HG02938 (cell line): ENCODE results near the gene SEC31A.
A peak's percentile ranks its signal among the peaks of the same experiment; 100 is the strongest.
"Not testable (repeated sequence)": the region's sequence is repeated elsewhere in the genome, so short reads cannot be mapped to it uniquely, and the experiment has no call there.

Experiments used
- ATAC-seq: cut with Tn5 transposase; IDR thresholded peaks from one replicate; pipeline ENCODE4 v1.9.1; 2021; ENCODE audit warnings: mild to moderate bottlenecking, moderate library complexity; ENCODE audit not compliant: unreplicated experiment

Gene SEC31A

DNA sequence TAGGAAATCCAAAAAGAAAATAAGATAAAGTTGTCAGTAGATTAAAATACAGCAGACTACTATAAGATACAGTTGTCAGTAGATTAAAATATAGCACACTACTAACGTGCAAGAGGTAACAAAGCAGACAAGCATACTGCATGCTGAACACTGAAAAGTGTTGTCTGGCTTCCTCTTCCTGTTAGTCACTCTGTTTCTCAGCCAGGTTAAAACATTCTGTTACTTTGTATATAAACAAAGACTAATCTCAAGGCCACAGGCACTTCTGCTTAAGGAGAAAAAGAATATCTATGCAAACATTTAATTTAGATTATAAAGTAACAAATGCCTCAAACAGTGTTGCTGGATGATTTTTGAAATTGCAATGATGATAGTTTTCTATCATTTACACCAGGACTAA lies 51.3 kb downstream of the SEC31A start:
- no peak for ATAC-seq

DNA sequence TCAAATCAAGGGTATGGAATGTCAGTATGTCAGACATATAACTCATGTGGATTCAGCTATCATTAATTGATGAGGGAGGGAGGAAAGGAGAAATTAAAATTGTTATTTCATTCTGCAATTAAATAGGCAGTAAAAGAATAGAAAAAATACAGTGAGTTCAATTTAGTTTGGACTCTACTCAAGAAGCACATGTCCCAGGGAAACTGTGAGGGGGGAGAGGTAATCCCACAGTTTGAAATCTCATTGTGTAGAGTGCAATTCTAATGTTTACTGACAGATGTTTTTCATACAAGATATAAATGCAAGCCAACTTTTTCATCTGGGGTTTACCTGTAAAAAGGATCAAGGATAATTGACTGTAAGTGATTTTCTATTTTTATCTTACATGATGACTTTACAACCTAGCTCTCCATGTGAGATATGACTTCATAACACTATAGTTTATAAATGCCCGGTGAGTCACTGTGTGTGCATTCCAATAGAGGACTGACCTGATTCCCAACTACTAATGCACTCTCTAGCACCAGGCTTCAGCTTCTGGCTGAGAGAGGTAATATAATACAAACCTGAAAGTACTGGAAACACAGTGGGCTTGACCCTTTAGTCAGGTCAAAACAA lies 57.1 kb downstream of the SEC31A start:
- no peak for ATAC-seq

DNA sequence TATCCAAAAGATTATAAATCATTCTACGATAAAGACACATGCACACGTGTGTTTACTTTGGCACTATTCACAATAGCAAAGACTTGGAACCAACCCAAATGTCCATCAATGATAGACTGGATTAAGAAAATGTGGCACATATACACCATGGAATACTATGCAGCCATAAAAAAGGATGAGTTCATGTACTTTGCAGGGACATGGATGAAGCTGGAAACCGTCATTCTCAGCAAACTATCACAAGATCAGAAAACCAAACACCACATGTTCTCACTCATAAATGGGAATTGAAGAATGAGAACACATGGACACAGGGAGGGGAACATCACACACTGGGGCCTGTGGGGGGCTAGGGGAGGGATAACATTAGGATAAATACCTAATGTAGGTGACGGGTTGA lies 57.9 kb downstream of the SEC31A start:
- not testable (repeated sequence) for ATAC-seq

DNA sequence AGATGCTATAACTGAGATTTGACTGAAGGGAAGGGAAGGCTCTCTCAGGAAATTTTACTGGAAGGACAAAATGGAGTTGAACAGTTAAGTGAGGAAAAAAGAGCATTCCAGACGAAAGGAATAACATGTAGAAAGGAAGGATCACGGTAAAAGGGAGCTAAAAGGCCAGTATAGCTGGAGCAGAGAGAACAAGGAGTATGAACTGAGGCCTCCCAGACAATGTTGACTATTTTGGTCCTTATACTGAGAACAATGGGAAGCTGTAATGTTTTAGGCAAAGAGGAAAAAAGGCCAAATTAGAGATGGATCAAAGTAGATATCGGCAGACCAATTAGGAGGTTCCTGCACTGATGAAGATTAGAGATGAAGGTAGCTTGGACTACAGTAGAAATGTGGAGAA lies 65.5 kb downstream of the SEC31A start:
- ATAC-seq = no peak

DNA sequence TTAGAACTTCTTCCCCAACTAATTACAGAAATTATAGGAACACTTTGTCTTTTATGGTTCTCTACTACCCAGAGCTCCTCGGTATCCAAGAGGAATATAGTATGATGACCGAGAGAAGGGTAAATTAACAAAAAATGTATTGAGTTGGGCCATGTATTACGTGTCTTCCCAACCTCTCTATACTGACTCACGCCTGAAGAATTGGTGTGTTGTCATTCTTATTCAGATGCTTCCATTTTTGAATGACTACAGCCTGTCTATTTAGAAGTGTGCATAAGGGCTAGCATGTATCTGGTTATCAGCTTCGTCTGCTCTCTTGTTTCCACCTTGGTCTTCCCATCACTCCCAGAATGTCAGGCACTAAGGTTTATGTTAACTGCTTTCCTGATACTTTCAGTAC lies 67.9 kb downstream of the SEC31A start:
- no peak for ATAC-seq

DNA sequence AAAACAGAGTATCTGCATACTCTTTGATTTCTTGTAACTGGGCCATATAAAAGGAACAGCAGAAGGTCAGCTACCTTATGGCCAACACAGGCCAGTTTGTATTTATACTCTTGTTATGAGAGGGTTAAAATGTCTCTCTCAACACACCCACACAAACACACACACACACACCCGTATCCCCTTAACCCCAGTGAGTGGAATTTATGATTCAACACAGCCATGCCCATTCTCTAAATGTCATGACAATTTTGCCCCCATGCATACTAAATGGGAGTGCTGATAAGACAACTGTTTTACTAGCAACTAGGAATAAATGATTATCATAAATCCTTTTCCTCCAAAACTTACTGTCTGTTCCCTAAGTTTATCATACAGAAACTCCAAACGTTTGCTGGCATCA lies 70.3 kb downstream of the SEC31A start:
- ATAC-seq = no peak

DNA sequence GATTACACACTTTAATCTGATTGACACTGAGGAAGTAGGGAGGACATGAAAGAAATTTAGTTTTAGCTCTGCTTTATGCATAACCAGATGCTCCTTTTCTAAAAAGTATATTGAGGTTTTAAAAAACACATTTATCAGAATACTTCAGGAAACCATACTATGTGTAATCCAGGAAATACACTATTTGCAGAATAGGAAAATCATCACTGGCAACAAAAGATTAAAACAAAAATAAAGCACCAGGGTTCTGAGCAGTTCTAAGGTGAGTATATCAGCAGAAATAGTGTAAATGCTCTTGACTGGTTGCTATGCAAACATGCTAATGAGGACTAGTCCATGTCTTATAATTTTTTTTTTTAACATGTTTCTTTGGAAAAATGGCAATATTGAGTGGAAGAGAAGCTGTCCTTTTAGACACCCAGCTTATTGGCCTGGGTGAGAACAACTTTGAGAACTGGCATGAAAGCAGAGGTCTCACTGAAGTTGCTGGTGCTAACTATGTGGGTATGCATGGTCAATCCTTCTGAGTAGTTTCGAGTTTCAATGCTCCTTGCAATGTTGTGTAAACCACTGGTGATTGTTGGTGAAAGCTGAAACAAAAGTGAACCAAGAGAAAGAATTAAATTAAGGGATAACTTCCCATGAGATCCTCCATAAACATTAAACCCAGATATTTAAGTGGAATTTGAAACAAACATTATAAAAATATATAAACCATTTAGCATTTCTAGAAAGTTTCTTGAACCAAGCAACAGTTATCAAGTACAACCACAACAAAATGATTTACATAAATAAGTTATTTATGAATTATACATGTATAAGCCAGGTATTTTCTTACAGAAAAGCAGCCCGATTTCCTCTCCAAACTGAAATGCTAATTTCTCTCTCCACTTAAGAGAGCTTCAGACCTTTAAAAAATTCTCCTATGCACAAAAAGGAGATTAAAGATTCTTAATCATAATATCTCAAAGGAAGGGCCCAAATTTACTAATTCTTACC lies 72.0 kb downstream of the SEC31A start:
- ATAC-seq = peak; percentile 70

DNA sequence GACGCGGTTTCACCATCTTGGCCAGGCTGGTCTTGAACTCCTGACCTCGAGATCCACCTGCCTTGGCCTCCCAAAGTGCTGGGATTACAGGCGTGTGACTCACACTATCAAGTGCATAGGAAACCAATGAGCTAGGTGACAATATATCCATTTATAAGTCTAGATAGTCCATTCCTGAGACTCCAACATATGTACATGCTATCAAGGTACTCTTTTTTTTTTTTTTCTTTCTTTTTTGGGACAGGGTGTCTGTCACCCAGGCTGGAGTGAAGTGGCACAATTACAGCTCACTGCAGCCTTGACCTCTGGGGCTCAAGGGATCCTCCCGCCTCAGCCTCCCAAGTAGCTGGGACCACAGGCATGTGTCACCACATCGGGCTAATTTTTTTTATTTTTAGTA lies 74.1 kb downstream of the SEC31A start:
- not testable (repeated sequence) for ATAC-seq

DNA sequence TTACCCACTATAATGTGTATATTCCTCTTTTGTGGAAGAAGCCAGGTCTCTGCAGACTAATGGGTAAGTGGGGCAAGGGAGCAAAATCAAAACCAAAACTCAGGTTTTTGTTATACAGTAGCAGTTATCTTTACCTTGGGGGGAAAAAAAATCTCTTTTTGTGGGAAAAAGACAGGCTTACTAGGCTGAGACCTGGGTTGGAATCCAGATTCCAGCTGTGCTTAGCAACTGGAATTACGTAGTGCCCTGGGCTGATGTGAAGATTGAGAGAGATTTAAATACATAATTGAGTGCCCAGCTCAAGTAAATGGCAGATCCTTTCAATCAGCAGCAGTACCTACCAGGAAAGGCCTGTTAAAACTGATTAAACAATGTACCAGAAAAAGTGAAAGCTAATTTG lies 76.9 kb downstream of the SEC31A start:
- no peak for ATAC-seq

DNA sequence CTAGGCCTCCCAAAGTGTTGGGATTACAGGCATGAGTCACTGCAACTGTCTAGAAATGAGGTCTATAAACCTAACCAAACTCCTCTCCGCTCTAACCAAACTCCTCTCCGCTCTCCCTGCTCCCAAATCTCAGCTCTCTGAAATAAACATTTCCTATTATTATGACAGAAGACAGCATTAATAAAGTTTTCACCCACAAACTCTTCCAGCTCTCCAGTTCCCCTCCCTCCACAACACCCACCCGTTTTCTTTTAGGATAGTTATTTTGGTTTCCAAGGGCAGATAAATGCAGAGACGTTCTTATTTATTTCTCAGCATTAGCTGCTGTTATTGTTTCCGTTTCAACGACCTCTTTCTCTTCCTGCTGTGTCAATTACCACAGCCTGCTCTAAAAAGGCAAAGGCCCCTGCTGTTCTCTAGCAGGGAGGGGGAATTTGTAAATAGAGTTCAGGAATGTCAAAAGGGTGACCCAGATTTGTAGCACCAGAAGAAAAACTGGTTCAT lies 79.1 kb downstream of the SEC31A start:
- no peak for ATAC-seq

DNA sequence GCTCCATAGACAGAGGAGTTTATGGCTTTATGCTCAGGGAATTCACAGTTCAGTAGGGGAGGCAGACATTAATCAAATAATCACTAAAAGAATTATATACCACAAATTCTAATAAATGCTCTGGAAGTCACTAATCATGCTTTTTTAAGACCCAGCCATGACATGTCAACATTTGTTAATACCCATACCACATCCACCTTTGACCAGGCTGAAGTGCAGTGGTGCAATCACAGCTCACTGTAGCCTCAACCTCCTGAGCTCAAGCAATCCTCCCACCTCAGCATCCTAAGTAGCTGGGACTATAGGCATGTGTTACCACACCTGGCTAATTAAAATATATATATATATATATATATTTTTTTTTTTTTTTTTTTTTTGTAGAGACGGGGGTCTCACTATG lies 79.6 kb downstream of the SEC31A start:
- no peak for ATAC-seq

DNA sequence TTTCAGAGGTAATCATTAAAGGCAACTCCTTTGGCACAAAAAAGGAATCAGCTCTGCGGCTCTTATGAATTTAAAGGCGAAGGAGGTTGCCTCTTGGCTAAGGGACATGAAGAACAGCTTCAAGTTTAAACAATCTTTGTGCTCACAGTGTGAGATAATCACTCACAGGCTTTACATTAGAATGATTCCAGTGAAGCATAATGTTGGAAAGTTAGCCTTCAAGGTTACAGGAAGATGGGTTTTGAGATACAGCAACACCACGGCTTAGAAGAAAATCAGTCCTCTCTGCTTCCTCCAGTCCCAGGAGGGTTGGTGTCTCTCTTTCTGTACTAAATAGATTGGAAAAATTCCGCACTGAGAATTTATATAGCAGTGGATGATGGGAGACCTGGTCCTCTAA lies 80.8 kb downstream of the SEC31A start:
- no peak for ATAC-seq

DNA sequence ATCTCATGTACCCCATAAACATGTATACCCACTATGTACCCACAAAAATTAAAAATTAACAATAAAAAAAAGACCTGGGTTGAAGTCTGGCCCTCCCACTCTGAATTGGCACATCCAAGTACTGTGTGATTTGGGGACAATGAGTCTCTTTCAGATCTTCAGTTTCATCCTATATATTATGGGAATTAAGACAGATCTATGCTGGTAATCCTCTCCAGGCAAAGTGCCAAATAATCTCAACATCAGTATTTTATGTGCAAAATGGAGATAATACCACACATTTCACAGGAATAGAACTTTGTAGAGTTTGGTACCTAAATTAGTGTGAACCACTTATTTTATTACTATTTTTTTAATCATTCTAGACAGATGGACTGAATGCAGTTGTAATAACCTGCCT lies 81.3 kb downstream of the SEC31A start:
- no peak for ATAC-seq

DNA sequence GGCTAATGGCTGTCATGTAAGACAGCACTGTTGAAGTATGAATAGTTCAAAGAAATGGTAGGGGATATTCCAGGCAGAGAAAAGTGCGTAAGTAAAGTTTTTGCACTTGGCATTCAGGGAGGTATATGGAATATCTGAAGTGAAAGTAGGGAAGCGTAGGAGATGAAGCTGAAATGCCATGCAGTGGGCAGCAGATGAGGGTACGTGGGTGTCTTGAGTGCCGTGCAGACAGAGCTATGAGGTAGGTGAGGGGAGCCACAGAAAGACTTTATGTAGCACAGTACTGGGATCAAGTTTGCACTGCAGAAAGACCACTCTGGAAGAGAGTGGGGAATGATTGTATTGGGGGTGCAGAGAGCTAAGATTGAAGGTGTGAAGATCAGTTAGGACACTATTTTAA lies 87.2 kb downstream of the SEC31A start:
- ATAC-seq = no peak

DNA sequence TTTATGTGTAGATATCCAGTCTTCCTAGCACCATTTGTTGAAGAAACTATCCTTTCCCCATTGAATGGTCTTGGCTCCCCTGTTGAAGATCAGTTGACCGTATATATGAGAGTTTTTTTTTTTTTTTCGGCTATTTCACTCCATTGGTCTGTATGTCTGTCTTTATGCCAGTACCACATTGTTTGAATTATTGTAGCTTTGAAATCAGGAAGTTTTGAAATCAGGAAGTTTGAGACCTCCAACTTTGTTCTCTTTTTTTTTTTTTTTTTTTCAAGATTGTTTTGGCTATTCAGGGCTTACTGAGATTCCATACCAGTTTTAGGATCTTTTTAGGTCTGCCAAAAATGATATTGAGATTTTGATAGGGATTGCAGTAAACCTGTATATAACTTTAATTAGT lies 88.0 kb downstream of the SEC31A start:
- ATAC-seq = no peak

DNA sequence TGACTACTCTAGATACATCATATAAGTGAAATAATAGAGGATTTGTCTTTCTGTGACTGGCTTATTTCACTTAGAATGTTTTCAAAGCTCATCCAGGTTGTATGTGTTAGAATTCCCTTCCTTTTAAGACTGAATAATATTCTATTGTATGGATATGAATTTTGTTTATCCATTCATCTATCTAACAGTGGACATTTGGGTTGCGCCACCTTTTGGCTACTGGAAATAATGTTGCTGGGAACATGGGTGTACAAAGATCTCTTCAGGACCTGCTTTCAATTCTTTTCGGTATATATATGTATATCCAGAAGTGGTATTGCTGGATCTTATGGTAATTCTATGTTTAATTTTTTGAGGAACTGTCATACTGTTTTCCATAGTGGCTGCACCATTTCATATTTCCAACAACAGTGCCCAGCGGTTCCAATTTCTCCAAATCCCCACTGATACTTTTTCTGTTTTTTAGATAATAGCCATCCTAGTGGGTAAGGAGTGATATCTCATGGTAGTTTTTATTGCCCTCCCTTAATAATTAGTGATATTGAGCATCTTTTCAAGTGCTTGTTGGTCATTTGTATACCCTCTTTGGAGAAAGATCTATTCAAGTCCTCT lies 88.9 kb downstream of the SEC31A start:
- ATAC-seq = no peak

DNA sequence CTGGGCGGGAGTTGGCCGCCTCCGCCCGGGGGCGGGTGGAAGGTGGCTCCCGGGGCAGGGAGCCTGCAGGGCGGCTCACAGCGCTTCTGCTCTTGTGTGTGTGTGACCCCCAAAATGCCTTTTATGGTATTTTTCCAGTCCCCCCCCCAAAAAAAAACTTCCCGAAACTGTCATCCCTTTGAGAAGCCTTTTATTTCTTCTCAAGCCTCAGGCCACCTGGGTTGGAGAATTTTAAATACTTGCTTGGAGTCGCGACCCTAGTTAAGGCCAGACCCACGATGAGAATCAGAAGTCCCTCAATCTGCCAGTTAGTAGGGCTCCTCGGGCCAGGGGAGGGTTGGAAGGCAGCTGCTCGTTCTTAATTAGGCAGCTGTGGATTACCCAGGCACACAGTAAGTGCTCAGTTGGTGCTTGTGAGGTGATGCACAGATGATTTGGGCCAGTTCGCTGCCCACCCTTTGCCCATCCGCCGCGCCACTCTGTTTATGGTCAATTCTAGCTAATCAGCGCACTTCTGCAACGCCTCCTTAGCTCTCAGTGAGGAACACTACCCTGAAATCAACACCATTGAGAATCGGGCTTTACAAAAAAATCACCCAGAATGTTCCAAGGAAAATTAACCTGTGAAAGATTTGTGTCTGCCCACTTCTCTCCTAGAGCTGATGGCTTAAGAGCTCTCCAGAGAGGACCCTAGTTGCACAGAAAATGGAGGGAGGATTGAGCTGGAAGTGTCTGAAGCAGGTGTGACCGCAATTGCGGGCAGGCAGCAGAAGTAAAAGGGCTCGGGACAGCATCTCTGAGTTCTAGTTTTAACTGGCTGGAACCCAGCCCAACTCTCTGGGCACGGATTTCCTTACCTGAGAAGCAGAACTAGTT lies 91.7 kb downstream of the SEC31A start:
- ATAC-seq = no peak

DNA sequence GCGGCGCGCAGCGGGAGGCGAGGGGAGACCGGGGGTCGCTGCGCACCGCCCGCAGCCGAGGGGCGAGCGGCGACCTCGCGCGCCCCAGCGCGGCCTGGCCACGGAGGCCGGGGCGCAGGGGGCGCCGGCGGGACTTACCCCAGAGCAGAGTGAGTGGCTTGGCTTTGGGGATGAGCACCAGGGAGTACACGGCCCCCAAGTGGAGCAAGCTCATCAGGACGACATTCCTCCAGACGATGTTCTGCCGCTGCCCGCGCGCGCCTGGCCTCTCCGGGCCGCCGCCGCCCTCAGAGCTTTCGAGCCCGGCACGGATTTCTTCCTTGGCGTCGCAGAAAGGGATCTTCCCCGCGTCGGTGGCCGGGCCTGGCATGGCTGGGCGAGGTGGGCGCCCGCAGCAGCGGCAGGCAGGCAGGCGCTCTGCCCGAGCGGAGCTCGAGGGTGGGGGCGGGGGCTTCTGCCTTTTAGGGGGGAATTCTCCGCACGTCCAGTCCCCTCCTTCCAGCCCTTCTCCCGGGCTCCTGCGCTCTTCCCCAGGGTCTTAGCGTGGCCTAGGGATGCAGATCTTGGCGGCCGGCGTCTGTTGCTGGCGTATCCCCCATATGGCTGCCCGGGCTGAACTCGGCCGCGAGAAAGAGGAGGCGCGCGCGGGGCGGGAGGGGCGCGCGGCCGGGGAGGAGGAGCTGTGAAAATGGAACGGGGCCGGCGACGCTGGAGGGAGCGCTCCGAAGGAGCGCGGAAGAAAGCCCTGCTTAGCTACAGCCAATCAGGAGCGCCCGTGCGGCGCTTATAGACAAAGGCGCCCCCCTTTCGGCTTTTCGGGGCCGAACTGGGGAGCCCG lies 92.6 kb downstream of the SEC31A start, which contains the start of gene SCD5:
Gene SCD5, minus strand, starts transcription at position 629 of the 838 bp plus-strand sequence. Its CDS starts 259 bp downstream, at position 370.
- ATAC-seq = peak; percentile 69

DNA sequence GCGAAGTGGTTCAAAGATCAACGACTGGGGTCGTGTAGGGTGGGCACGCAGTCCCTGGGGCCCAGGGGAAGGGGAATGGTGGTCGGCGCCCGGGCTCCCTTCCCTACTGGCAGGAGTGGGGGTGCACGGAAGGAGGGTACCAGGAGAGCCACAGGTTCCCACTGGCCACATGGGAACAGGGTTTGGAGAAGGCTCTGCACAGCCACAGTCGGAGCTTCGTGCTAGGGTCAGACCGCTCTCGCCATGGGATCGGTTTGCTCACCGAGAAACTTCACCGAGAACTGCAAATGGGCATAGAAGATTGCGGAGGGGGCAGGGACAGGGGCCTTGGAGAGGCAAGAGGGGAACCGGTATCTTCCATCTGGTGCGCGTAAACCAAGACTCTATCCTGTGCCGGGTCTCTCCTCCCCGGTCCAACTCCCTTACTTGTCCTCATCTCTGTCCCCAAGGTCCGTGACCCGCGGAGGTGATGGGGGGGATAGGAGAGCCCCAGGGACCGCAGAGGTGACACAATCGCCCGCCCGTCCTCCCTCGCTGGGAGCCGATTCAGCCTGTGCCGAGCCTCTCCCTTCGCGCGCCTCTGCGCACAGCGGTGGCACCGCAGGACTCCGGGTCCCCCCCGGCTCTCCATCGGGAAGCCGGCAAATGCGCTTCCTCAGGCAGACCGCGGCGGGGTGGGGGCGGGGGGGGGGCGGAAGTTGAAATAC lies 93.4 kb downstream of the SEC31A start:
- no peak for ATAC-seq
